ENCODE results near the gene DENND1A.
"Not testable (repeated sequence)": the region's sequence is repeated elsewhere in the genome, so short reads cannot be mapped to it uniquely, and the experiment has no call there.

Gene DENND1A

GRCh38 chr9:123345567-123345955, 584.4 kb downstream of the DENND1A start:
- no peak for DNase-seq

- DNase-seq = no peak
Observed at GRCh38 chr9:123344192-123344949, 585.6 kb downstream of the DENND1A start.

GRCh38 chr9:123343443-123344191, 586.3 kb downstream of the DENND1A start:
- DNase-seq = no peak

GRCh38 chr9:123342247-123342646, 587.7 kb downstream of the DENND1A start:
- DNase-seq = no peak

GRCh38 chr9:123341816-123342215, 588.1 kb downstream of the DENND1A start:
- no peak for DNase-seq

- DNase-seq = no peak
Observed at GRCh38 chr9:123339666-123340510, 590.0 kb downstream of the DENND1A start.

- DNase-seq = no peak
Observed at GRCh38 chr9:123338710-123339665, 590.9 kb downstream of the DENND1A start.

GRCh38 chr9:123337971-123338370, 592.0 kb downstream of the DENND1A start:
- no peak for DNase-seq

- no peak for DNase-seq
Observed at GRCh38 chr9:123336959-123337358, 593.0 kb downstream of the DENND1A start.

GRCh38 chr9:123336449-123336848, 593.5 kb downstream of the DENND1A start:
- DNase-seq = no peak

GRCh38 chr9:123335986-123336329, 594.0 kb downstream of the DENND1A start:
- no peak for DNase-seq

- no peak for DNase-seq
Observed at GRCh38 chr9:123335193-123335985, 594.5 kb downstream of the DENND1A start.

GRCh38 chr9:123334639-123335038, 595.3 kb downstream of the DENND1A start:
- no peak for DNase-seq

- DNase-seq = not testable (repeated sequence)
Observed at GRCh38 chr9:123333058-123333669, 596.8 kb downstream of the DENND1A start.

GRCh38 chr9:123331346-123332060, 598.4 kb downstream of the DENND1A start:
- no peak for DNase-seq

All from AML-193 (cell line).